B cell (primary cell): ENCODE results near the gene SGPP2. TPM values are rescaled to one million over a fixed set of nuclear protein-coding genes. Genes with fewer than 3 reads are reported as not detected.

ENCODE experiments used
- ATAC-seq: fragments of 200-7000 bp; cut with Tn5 transposase; one replicate; pipeline ENCODE4 v1.10.0; 2021; ENCODE audit warnings: low read depth, mild to moderate bottlenecking, moderate number of reproducible peaks, moderate library complexity
- CTCF ChIA-PET: fragments of 350-600 bp; sonication (Branson Sonifier 250); formaldehyde crosslinking; loops from one replicate; lab custom pipeline; 2021; ENCODE audit warnings: antibody characterized with exemption, inconsistent platforms; lab: Charles Lee
- POLR2A ChIA-PET: fragments of 350-600 bp; sonication (Branson Sonifier 250); formaldehyde crosslinking; loops from one replicate; lab custom pipeline; 2021; ENCODE audit warnings: antibody characterized with exemption; lab: Charles Lee
- DNase-seq: peaks from one replicate; pipeline ENCODE4 v3.0.0; 2013
- H2AFZ ChIP-seq: 2 replicates; pipeline ENCODE4 v1.6.1; 2012; ENCODE audit warnings: mild to moderate bottlenecking, low read depth, low read length; ENCODE audit not compliant: insufficient read depth, poor library complexity, severe bottlenecking
- H3K27ac ChIP-seq, 2 donors: 1 replicate in 1 of 2; 2 replicates in 1 of 2; pipeline ENCODE4 v1.5.1; 2012 to 2013; ENCODE audit warnings: low read length in 2 of 2, mild to moderate bottlenecking in 2 of 2, moderate library complexity in 1 of 2
- H3K27me3 ChIP-seq, 4 experiments: fragments of 200-600 bp in 1 of 4; sonication (generic) in 1 of 4; replicated peaks in 1 of 4; 1 replicate in 2 of 4; 2 replicates in 2 of 4; pipeline versions ENCODE4 v1.6.1 to v1.7.0; 2013 to 2016; ENCODE audit warnings: low read length in 3 of 4, mild to moderate bottlenecking in 2 of 4, mixed read lengths in 1 of 4, moderate library complexity in 1 of 4; ENCODE audit not compliant: insufficient read depth in 4 of 4, control insufficient read depth in 3 of 4; ENCODE audit errors: control extremely low read depth in 1 of 4
- H3K36me3 ChIP-seq, 2 experiments: replicated peaks in 1 of 2; 1 replicate in 1 of 2; 2 replicates in 1 of 2; pipeline versions ENCODE4 v1.6.1 to v1.7.1; 2013; ENCODE audit warnings: low read length in 1 of 2; ENCODE audit not compliant: insufficient read depth in 2 of 2, control insufficient read depth in 1 of 2; ENCODE audit errors: control extremely low read depth in 1 of 2, extremely low read depth in 1 of 2
- H3K4me1 ChIP-seq, 2 donors: fragments of 200-600 bp in 1 of 2; sonication (generic) in 1 of 2; 1 replicate in 1 of 2; 2 replicates in 1 of 2; pipeline versions ENCODE4 v1.5.1 to v1.6.1; 2013 to 2017; ENCODE audit warnings: low read length in 2 of 2; ENCODE audit not compliant: control insufficient read depth in 2 of 2, insufficient read depth in 2 of 2
- H3K4me2 ChIP-seq: replicated peaks from 2 replicates; pipeline ENCODE3; 2012; ENCODE audit warnings: mild to moderate bottlenecking, low read depth, low read length; ENCODE audit not compliant: poor library complexity, severe bottlenecking
- H3K4me3 ChIP-seq, 5 experiments: fragments of 200-600 bp in 1 of 5; sonication (generic) in 1 of 5; 1 replicate in 3 of 5; 2 replicates in 2 of 5; pipeline versions ENCODE4 v1.5.1 to v1.7.0; 2011 to 2016; ENCODE audit warnings: low read length in 4 of 5, mild to moderate bottlenecking in 4 of 5, low read depth in 2 of 5, control low read depth in 1 of 5, moderate library complexity in 1 of 5; ENCODE audit not compliant: insufficient read depth in 1 of 5; ENCODE audit errors: control extremely low read depth in 1 of 5, extremely low read depth in 1 of 5
- H3K79me2 ChIP-seq: fragments of 200-600 bp; sonication (generic); one replicate; pipeline ENCODE4 v1.6.0; 2016; ENCODE audit warnings: low read length; ENCODE audit not compliant: control insufficient read depth, insufficient read depth
- H3K9ac ChIP-seq: fragments of 200-600 bp; sonication (generic); 2 replicates; pipeline ENCODE4 v1.6.1; 2017; ENCODE audit warnings: mild to moderate bottlenecking, low read length, moderate library complexity
- H3K9me3 ChIP-seq, 3 donors: one replicate each; pipeline versions ENCODE4 v1.6.1 to v1.7.1; 2013; ENCODE audit warnings: low read length in 2 of 3; ENCODE audit not compliant: control insufficient read depth in 2 of 3, insufficient read depth in 1 of 3; ENCODE audit errors: control extremely low read depth in 1 of 3
- H4K20me1 ChIP-seq: 2 replicates; pipeline ENCODE4 v1.6.0; 2012; ENCODE audit warnings: mild to moderate bottlenecking, low read length; ENCODE audit not compliant: insufficient read depth, control insufficient read depth, poor library complexity, severe bottlenecking
- H3K27ac Mint-ChIP-seq: one replicate; pipeline ENCODE4 v1.8.0; 2021; ENCODE audit warnings: mixed read lengths
- H3K27me3 Mint-ChIP-seq: one replicate; pipeline ENCODE4 v1.8.0; 2021; ENCODE audit warnings: mixed read lengths
- H3K4me1 Mint-ChIP-seq: one replicate; pipeline ENCODE4 v1.8.0; 2021; ENCODE audit warnings: mixed read lengths
- H3K4me3 Mint-ChIP-seq: one replicate; pipeline ENCODE4 v1.8.0; 2021; ENCODE audit warnings: mixed read lengths
- H3K9me3 Mint-ChIP-seq: one replicate; pipeline ENCODE4 v1.8.0; 2022; ENCODE audit warnings: mixed read lengths; ENCODE audit not compliant: insufficient read depth
- CTCF ChIP-seq: fragments of 200-600 bp; IDR thresholded peaks from one replicate; pipeline ENCODE4 v1.8.0; 2022; ENCODE audit warnings: antibody characterized with exemption, mild to moderate bottlenecking
- EZH2 ChIP-seq: IDR thresholded peaks from 2 replicates; pipeline ENCODE4 v1.6.1; 2012; ENCODE audit warnings: borderline replicate concordance, low read depth, mild to moderate bottlenecking, moderate library complexity, low read length; ENCODE audit not compliant: insufficient read depth, poor library complexity, severe bottlenecking
- WGBS: methylation state at CpG from one replicate; pipeline ENCODE4 v1.1.5; 2013; ENCODE audit warnings: missing lambda C conversion rate; ENCODE audit not compliant: insufficient coverage; 5-methylcytosine and 5-hydroxymethylcytosine counted together
- intact Hi-C: fragments of 100-400 bp; cut with micrococcal nuclease; formaldehyde crosslinking; loops from one replicate; pipeline ENCODE4 v1.10.0; 2022
- polyA plus RNA-seq: library from polyadenylated mRNA; depleted of rRNA; stranded (reverse); fragments of >200 nt; gene quantifications from 2 replicates; pipeline ENCODE4 v1.2.3, GENCODE V29; 2012
- total RNA-seq, 2 donors: library from RNA; stranded (reverse); fragments of 120-200 nt in 1 of 2; gene quantifications; 1 replicate in 1 of 2; 2 replicates in 1 of 2; pipeline versions ENCODE4 v1.2.3 to v1.2.4, GENCODE V29; 2013 to 2022

The SGPP2 gene
- total and polyA plus RNA-seq, 2 donors (not counting 1 experiment from before 2014, with no cell fraction given), result 1.5 to 7.7 TPM

GRCh38 chr2:222598611-222599010, 174.3 kb downstream of the SGPP2 start:
- no peak overlapping the region for H3K4me2 ChIP-seq
- CTCF ChIA-PET, result no interaction called here
- no peak overlapping the region for H3K4me3 ChIP-seq
- 100% methylated on average over 2 of the region's 4 CpGs for WGBS
- H3K4me1 Mint-ChIP-seq, result no peaks in the 10 kb centered on the region
- DNase-seq, result no peak
- no peak overlapping the region for H3K27ac Mint-ChIP-seq
- no peak overlapping the region for H3K27ac ChIP-seq
- no peaks in the 10 kb centered on the region for H3K9me3 ChIP-seq
- H3K36me3 ChIP-seq, result peaks cover 3 to 45% of the 10 kb centered on the region in 2 experiments
- no peak overlapping the region for H2AFZ ChIP-seq
- no peaks in the 10 kb centered on the region for H3K9me3 Mint-ChIP-seq
- intact Hi-C loops, result no loop called here
- no peaks in the 10 kb centered on the region for H3K27me3 ChIP-seq
- ATAC-seq, result no peak
- no peak overlapping the region for H3K4me3 Mint-ChIP-seq
- no peaks in the 10 kb centered on the region for H4K20me1 ChIP-seq
- no peak for TF ChIP-seq CTCF
- no peak for TF ChIP-seq EZH2
- H3K27me3 Mint-ChIP-seq, result no peaks in the 10 kb centered on the region
- H3K79me2 ChIP-seq, result no peaks in the 10 kb centered on the region
- H3K9ac ChIP-seq, result no peak overlapping the region
- POLR2A ChIA-PET, result no interaction called here
- no peaks in the 10 kb centered on the region for H3K4me1 ChIP-seq

GRCh38 chr2:222603501-222603900, 179.2 kb downstream of the SGPP2 start:
- H3K4me1 Mint-ChIP-seq, result no peaks in the 10 kb centered on the region
- no peaks in the 10 kb centered on the region for H3K9me3 Mint-ChIP-seq
- H3K4me1 ChIP-seq, result no peaks in the 10 kb centered on the region
- H3K27me3 Mint-ChIP-seq, result no peaks in the 10 kb centered on the region
- no peak for DNase-seq
- CTCF ChIA-PET, result no interaction called here
- H3K4me3 ChIP-seq, result no peak overlapping the region
- H2AFZ ChIP-seq, result no peak overlapping the region
- POLR2A ChIA-PET, result no interaction called here
- ATAC-seq, result no peak
- H3K4me3 Mint-ChIP-seq, result no peak overlapping the region
- intact Hi-C loops, result no loop called here
- H3K79me2 ChIP-seq, result no peaks in the 10 kb centered on the region
- H3K9me3 ChIP-seq, result no peaks in the 10 kb centered on the region
- peaks cover 4 to 26% of the 10 kb centered on the region in 2 experiments for H3K36me3 ChIP-seq
- H3K9ac ChIP-seq, result no peak overlapping the region
- no peak overlapping the region for H3K27ac ChIP-seq
- no peaks in the 10 kb centered on the region for H3K27me3 ChIP-seq
- no peak overlapping the region for H3K4me2 ChIP-seq
- no CpG with 5 or more reads among the region's 2 CpGs for WGBS
- no peaks in the 10 kb centered on the region for H4K20me1 ChIP-seq
- no peak for TF ChIP-seq EZH2
- TF ChIP-seq CTCF, result no peak
- H3K27ac Mint-ChIP-seq, result no peak overlapping the region
